GM19239 (cell line): Measurements from ENCODE around the gene PHRF1.

ENCODE experiments used
- DNase-seq: peaks from one replicate; pipeline ENCODE4 v3.0.0; 2011; ENCODE audit warnings: low spot score; ENCODE audit not compliant: insufficient read length
- FAIRE-seq: peaks from 2 replicates; lab custom pipeline; 2011; peaks lifted over from hg19 to GRCh38; lab: Jason Lieb, UNC

The PHRF1 gene

DNA sequence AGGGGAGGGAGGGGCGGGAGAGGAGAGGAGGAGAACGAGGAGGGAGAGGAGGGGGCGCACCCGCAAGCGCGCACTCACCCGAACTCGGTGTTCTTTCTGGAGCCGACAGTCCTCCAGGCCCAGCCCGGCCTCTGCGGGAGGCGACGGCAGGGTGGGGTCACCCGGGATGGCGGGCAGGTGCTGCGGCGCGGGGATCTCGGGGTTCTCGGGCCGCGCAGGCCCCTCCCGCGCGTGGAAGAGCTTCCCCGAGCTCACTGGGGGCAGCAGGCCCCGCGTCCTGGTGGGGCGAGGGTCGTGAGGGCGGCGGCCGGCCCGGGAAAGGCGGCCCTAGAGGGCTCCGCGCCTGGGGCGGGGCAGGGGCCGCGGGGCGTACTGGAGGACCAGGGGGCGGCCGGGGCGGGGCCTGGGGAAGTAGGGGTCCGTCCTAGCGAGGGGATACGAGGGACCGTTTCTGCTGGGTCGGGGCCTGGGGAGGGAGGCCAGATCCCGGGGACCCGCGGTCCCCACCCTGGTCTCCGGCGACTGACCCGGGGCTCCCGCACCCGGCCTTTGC is 21.0 kb upstream of the PHRF1 start:
- FAIRE-seq: no peak
- no peak for DNase-seq

DNA sequence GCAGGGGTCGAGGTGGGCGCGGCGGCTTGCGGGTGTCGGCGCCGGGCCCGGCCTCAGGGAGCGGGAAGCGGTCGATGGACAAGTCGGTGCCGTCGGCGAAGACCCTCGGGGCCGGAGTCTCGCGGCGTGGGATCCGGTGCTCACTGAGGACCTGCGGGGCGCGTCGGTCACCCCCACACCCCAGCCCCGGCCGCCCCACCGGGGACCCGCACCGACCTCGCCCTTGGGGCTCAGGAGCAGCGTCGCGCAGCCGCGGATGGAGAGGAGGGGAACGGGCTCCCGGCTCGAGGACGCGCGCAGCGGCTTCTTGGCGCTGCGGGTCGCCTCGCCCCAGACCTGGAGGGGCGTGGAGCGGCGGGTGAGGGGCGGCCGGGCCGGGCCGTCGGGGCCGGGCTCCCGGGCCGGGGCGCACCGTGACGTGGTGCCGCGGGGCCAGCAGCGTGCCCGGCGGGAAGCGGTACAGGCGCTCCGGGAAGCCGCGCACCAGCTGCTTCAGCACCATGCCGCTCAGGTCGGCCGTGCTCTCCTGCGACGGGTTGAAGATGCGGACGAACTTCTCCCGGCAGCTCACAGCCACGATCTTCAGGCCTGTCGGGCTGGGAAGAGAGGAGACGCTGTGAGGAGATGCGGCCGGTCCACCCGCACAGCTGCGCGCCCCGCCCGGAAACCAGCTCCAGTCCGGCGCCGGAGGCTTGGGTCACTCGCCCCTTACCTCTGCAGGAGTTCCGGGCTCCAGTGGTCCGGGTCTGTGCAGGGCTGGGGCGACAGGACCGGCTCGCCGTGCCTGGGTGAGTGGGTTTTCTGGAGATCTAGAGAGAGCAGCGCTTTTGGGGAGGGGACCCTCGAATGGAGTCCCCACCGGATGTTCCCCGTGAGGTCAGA is 20.2 kb upstream of the PHRF1 start:
- no peak for FAIRE-seq
- no peak for DNase-seq

DNA sequence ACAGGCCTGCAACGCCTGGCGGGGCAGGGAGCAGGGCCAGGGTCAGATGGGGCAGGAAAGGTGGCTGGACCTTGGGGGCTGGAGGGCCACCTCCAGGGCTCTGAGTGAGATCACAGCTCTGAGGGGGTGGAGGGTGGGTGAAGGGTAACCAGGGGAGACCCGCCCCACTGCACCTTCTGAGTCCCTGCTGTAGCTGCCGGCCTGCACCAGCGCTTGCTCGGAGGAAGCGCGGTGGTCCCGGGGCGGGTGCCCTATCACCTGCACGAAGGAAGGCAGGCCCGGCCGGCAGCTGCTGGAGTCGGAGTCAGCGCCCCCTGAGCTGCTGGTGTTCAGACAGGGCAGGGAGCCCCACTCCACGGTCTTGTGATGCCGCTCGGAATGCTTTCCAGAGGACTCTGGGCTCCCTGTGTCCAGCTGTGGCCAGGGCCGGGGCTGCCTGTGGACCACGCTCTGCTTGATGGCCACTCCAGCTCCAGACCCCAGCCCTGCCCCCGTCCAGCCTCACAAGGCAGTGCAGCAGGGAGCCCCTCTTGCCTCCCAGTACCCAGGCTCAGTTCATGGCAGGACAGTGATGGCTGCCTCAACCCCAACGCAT is 19.5 kb upstream of the PHRF1 start:
- FAIRE-seq (no peak), DNase-seq (no peak)

DNA sequence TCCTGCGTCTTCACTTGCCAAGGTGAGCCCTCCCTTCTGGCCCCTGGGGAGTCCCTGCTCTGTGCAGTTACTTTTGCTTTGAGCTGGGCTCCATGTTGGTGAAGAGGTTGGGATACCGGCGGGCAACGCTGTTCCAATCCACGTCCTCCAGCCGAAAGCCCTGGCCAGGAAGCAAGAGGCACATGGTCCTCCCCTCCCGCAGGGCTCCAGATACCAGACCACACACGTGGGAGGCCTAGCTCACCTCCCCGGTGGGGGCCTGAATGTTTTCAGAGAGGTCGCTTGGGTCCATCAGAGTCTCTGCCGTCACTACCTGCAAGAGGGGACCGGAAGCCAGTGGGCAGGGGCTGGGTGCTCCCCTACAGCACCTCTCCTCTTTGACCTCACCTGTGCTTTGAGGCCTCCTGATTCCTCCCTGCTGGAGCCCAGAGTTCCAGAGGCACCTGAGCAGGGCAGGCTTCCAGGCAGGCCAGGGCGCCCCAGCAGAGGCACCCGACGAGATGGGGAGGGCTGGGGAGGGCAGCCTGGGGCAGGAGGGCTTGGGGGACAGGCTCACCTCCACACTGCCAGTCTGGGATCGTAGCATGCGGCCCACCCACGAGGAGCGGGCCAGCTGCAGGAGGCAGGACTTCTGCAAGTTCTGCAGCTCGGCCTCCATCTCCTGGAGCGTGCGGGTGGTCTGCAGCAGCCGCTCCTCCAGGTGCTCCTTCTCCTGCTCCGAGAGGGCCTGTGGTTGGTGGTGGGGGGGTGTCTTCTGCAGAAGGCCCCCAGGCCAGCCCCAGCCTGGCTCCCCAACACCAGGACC is 18.7 kb upstream of the PHRF1 start:
- DNase-seq (no peak), FAIRE-seq (no peak)

DNA sequence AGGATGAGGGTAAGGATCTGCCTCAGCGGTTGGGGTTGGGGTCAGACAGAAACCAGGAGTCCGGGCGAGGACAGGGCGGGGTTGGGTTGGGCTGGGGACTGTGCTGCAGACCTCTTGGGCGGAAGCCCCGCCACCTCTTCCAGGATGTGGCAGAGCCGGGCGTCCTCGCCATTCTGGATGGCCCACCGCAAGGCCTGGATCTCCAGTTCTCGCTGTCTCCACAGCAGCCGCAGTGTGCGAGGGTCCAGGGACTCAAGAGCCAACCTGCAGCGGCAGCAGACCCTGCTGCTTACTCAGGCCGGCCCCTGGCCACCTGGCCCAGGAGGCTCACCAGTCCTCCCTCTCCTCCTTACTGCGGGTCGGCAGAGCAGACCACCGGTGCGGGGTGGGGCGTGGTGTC is 17.8 kb upstream of the PHRF1 start:
- no peak for DNase-seq
- no peak for FAIRE-seq

DNA sequence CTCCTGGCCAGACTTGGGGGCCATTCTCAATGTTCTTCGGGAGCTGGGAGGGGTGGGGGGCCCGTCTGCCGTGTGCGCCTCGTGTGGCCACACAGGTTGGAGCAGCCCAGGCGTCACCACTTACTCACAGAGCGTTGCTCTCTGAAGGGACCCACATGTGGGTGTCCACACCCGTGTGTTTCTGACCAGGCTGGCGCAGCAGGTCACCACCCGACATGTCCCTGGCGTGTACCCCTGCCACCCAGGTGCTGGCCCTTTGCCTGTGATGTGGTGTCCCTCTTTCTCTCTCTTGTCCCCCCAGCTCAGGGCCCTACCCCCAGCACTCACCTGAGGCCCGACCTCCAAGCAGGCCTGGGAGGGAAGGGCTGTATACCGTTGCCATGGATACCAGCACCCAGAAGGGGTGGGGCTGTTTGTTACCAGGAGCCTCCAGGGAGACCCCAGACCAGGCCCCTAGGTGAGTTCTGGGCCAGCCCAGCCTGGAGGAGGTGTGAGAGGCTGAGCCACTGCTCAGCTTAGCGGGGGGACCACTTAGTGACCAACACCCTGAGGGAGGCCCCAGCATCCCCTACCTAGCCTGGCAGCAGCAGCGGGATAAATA is 17.1 kb upstream of the PHRF1 start:
- no peak for DNase-seq
- no peak for FAIRE-seq

DNA sequence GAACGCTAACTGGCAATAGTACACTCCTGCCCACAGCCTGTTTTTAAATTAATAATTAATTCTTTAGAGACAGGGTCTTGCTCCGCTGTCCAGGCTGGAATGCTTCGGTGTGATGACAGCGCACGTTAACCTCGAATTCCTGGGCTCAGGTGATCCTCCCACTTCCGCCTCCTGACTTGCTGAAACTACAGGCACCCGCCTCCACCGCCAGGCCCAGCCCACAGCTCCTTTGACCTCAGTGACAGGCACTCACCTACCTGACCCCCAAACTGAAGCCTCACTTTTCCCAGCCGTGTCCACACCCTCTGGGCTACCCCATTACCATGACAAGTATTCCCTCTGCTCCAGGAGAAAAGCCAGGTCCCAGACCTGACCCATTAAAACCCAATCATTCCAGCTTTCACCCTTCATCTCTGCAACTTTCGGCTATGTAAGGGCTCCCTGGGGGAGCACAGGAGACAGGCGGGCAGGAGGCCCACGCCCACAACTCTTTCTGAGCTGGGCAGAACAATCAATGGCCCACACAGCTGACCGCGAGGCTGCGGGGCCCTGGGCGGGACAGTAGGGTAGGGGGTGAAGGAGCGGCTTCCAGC is 16.5 kb upstream of the PHRF1 start:
- FAIRE-seq: no peak
- DNase-seq: no peak

DNA sequence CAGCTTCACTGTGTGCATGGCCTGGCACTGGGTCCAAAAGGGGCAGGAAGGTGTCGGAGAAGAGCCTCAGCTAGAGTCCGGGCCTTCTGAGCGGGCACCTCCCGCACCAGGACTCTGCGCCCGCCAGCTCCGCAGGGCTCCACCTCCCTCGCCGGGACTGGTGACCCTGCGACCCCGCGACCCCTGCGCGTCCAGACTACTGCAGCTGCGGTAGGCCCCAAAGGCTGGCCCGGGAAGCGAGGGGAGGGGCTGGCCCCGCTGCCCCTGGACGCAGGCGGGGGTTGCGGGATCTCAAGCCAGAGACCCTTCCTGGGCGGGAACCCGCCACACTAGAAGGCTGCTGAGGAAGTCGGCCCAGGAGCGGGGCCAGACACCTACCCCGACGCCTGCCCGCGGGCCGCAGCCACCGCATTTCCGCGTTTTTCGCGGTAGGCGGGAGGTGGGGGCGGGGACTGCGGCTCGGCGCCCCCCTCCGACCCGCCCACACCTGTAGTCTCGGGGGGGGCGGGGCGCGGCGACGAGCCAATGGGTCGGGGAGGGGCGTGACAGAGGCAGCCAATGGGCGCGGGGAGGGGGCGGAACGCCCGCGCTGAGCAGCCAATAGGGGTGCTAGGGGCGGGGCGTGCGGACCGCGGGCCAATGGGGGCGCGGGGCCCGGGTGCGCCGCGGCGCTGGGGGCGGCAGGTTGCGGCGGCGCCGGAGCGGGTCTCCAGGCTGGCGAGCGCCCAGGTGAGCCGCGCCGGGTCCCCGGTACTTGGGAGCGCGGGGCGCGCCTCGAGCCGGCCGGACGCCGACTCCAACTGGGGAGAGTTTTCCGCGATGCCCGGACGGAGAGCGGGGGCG is 15.7 kb upstream of the PHRF1 start, which contains the start of the genes LMNTD2 and RASSF7:
Gene LMNTD2, minus strand, starts transcription at position 434 of the 843 bp plus-strand sequence. Its CDS starts 22 bp downstream, at position 412.
Gene RASSF7, plus strand, starts transcription at position 666 of the 843 bp plus-strand sequence. CDS start 799 bp downstream, outside the sequence.
- peak; percentile 100 for DNase-seq

DNA sequence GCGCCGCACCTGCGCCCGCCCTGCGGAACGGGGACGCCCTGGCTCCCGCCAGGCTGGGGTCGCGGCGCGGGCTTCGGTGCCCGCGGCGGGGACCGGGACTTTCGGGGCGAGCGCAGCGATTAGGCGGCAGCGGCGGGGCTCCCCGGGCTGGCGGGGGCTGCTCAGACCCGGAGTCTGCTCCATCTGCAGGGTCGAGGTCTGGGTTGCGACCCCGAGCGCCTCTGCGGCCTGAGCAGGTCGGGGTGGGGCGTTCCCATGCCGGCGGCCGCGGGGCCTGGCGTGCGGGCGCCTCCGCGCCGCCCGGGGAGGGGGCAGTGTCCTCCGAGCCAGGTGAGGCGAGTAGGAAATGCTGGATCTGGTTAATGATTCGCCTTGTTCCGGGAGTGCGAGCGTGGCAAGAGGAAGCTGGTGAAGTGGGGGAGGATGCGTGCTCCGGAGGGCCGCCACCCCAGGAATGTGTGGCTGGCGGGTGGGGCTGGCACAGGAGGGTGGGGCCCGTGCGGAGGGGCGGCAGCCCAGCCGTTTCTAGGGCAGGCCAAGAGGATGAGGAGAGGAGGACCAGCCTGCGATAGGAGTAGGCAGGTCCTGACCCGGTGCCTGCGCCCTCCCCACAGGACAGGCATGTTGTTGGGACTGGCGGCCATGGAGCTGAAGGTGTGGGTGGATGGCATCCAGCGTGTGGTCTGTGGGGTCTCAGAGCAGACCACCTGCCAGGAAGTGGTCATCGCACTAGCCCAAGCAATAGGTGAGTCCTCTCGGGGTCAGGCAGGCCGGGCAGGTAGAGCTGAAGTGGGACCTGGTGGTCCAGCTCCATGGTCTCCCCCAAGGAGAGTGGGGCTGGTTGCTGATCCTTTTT is 14.9 kb upstream of the PHRF1 start:
- DNase-seq: peak; percentile 54

More for the DNA sequence above, 15.7 kb upstream of the PHRF1 start, which contains the start of the genes LMNTD2 and RASSF7:
- peak; percentile 88 for FAIRE-seq

DNA sequence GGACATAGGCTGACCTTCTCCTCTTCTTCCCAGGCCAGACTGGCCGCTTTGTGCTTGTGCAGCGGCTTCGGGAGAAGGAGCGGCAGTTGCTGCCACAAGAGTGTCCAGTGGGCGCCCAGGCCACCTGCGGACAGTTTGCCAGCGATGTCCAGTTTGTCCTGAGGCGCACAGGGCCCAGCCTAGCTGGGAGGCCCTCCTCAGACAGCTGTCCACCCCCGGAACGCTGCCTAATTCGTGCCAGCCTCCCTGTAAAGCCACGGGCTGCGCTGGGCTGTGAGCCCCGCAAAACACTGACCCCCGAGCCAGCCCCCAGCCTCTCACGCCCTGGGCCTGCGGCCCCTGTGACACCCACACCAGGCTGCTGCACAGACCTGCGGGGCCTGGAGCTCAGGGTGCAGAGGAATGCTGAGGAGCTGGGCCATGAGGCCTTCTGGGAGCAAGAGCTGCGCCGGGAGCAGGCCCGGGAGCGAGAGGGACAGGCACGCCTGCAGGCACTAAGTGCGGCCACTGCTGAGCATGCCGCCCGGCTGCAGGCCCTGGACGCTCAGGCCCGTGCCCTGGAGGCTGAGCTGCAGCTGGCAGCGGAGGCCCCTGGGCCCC is 14.1 kb upstream of the PHRF1 start:
- DNase-seq (no peak), FAIRE-seq (no peak)

More for the DNA sequence above, 14.9 kb upstream of the PHRF1 start:
- no peak for FAIRE-seq

DNA sequence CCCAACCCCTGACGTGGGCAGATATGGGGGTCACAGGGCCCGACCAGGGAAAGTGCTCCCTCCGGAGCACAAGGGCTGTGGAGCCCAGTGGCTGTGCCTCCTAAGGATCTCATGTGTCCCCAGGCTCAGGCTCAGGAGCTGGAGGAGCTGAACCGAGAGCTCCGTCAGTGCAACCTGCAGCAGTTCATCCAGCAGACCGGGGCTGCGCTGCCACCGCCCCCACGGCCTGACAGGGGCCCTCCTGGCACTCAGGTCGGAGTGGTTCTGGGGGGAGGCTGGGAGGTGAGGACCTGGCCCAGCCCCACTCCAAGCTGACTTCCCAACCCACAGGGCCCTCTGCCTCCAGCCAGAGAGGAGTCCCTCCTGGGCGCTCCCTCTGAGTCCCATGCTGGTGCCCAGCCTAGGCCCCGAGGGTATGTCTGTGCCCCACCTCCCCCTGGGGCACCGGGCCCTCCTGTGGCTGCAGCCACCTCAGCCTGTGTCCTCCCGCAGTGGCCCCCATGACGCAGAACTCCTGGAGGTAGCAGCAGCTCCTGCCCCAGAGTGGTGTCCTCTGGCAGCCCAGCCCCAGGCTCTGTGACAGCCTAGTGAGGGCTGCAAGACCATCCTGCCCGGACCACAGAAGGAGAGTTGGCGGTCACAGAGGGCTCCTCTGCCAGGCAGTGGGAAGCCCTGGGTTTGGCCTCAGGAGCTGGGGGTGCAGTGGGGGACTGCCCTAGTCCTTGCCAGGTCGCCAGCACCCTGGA is 13.0 kb upstream of the PHRF1 start:
- DNase-seq (no peak), FAIRE-seq (no peak)

DNA sequence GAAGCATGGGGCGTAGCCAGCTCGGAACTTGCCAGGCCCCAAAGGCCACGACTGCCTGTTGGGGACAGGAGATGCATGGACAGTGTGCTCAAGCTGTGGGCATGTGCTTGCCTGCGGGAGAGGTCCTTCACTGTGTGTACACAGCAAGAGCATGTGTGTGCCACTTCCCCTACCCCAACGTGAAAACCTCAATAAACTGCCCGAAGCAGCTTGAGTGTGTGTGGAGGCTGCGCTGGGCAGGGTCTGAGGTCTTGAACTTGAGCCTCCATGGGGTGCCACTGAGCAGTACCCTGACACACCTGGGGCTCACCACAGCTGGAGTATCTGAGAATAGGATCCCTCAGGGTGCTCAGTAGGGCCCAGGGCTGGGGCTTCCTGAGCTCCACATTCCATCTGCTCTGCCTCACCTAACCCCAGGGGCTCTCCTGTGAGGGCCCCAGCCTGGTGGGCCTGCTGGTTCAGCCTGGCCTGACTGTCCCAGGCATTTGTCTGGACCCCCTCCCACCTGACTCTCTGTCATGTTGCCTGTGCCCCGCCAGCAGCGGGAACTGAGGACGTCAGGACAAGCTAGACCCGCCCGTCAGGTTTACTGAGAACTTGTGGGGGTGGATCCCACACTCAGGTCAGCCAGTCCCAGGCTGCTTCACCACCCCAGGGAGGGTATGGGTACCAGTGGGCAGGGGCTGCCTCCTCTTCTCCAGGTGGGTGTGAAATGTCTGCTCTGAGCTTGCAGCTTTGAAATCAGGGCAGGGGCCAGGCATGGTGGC is 12.3 kb upstream of the PHRF1 start:
- DNase-seq: no peak
- no peak for FAIRE-seq

DNA sequence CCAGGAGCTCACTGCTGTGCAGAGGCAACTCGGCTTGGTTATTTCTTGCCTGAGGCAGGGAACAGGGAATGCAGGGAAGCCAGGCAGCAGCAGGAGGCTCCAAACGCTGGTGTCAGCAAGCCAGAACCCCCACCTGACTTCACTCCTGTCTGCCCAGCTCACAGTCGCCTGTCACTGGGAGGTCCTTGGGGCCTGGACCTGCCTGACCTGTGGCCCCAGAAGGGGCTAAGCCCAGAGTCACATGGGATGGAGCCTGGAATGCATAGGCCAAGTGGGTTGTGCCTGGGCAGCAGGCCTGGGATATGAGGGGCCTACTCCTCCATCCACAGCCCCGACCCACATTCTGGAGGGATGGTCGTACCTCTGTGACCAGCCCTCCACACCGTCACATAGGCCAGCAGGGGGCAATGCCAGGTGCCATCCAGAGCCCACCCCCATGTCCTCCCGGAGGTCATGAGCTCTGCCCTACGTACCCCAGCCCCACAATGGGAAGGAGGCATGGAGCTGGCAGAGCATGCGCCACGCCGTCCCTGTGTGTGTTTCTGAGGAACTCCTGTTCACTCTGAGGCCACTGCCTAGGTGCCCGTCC is 10.3 kb upstream of the PHRF1 start:
- DNase-seq (no peak), FAIRE-seq (no peak)

DNA sequence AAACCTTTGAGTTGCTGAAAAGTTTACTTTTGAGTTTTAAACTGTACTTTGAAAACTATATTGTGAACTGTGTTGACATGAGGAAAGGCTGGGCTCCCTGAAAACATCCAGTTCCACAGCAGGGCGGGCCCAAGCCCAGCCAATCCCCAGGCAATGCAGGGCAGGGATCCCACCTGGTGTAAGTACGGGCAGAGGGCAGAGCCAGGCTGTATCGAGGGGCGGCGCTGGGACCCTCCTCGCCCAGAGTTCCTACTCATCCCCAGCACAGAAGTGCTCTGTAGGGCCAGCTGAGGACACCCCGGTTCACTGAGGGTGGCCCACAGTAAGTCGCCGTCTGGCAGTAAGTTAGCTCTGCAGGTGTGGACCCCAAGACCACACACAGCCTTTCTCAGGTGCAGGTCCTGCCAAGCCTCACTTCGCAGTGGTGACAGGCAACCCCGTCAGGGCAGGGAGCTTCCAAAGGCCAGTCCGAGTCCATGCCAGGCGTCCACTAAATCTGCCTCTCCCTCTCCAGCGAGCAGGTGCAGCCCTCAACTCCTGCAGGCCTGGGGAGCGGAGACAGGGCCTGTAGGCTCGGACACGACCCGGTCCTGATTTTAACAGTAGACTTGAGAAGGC is 9.2 kb upstream of the PHRF1 start:
- DNase-seq: no peak
- no peak for FAIRE-seq

DNA sequence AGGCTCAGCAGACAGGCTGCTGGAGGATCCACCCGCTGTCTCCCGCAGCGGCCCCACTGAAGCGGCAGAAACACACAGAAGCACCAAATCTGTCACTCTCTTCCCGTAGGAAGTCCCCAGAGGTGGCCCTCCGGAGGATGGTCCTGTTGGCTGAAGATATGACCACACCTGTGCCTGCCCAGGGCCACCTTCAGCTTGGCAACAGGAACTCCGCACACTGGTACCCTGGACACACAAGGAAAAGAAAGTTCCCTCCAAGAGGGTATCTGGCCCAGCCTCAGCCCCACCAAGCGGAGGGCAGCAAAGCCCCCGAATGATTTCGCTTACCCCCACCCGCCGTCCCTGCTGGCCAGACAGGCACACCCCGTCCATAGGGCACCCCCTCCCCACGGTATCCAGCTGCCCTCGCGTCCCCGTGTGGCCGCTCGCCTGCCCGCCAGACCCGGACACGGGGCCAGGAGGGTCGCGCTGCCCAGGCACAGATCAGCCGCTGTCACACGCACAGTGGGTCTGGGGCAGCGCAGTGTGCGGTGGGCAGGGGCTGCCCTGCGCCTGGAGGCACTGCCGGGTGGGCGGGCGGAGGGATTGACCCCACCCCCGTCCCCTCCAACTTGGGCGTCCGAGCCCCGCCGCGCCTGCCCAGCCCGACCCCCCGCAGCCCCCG is 8.5 kb upstream of the PHRF1 start:
- no peak for DNase-seq
- FAIRE-seq: no peak
